Loucy (cell line): ENCODE measurements around the gene CACHD1.

Experiments
- EZH2phosphoT487 ChIP-seq: fragments of 200-600 bp; IDR thresholded peaks from 2 replicates; pipeline ENCODE4 v1.6.1; 2018; ENCODE audit warnings: antibody characterized with exemption, mild to moderate bottlenecking, moderate library complexity, borderline replicate concordance
- TF ChIP-seq, protein P1 (sequence below): fragments of 200-600 bp; sonication (generic); conservative IDR thresholded peaks from 2 replicates; pipeline ENCODE4 v1.5.1; 2014; ENCODE audit warnings: mild to moderate bottlenecking, antibody characterized with exemption, low read length

DNA sequence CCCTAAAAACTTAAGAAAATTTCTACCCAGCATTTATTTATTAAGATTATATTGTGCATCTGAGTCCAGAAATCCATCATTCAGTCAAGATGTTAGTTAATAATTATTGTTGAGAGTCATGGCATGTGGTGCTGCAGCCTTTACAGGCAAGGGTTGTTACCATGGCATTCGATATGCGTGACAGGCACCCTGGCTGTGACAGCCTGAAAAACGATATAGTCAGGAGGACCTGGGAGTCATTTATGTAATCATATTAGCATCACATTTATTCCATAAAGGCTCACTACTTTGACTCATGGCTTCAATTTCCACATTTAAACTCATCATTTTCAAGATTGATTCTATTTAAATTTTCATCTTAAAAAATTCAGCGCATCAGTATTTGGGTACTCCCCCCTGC is 68.0 kb downstream of the CACHD1 start:
- TF ChIP-seq, protein P1, sequence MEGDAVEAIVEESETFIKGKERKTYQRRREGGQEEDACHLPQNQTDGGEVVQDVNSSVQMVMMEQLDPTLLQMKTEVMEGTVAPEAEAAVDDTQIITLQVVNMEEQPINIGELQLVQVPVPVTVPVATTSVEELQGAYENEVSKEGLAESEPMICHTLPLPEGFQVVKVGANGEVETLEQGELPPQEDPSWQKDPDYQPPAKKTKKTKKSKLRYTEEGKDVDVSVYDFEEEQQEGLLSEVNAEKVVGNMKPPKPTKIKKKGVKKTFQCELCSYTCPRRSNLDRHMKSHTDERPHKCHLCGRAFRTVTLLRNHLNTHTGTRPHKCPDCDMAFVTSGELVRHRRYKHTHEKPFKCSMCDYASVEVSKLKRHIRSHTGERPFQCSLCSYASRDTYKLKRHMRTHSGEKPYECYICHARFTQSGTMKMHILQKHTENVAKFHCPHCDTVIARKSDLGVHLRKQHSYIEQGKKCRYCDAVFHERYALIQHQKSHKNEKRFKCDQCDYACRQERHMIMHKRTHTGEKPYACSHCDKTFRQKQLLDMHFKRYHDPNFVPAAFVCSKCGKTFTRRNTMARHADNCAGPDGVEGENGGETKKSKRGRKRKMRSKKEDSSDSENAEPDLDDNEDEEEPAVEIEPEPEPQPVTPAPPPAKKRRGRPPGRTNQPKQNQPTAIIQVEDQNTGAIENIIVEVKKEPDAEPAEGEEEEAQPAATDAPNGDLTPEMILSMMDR: no peak
- no peak for TF ChIP-seq EZH2phosphoT487
